KOPT-K1 (cell line): ENCODE results near the gene RBMS1.

ENCODE experiments used
- H3K27ac ChIP-seq: fragments of 200-600 bp; sonication (generic); 2 replicates; pipeline ENCODE4 v1.5.1; 2016; ENCODE audit warnings: antibody characterized with exemption, mild to moderate bottlenecking, low read depth, low read length; ENCODE audit not compliant: poor library complexity, severe bottlenecking
- H3K36me3 ChIP-seq: fragments of 200-600 bp; sonication (generic); 2 replicates; pipeline ENCODE4 v1.5.1; 2017; ENCODE audit warnings: antibody characterized with exemption, mild to moderate bottlenecking, low read length, moderate library complexity; ENCODE audit not compliant: insufficient read depth
- H3K9me3 ChIP-seq: fragments of 200-600 bp; sonication (generic); 2 replicates; pipeline ENCODE4 v1.5.1; 2017; ENCODE audit warnings: antibody characterized with exemption, low read length, mild to moderate bottlenecking; ENCODE audit not compliant: insufficient read depth, poor library complexity, severe bottlenecking

Gene RBMS1

DNA sequence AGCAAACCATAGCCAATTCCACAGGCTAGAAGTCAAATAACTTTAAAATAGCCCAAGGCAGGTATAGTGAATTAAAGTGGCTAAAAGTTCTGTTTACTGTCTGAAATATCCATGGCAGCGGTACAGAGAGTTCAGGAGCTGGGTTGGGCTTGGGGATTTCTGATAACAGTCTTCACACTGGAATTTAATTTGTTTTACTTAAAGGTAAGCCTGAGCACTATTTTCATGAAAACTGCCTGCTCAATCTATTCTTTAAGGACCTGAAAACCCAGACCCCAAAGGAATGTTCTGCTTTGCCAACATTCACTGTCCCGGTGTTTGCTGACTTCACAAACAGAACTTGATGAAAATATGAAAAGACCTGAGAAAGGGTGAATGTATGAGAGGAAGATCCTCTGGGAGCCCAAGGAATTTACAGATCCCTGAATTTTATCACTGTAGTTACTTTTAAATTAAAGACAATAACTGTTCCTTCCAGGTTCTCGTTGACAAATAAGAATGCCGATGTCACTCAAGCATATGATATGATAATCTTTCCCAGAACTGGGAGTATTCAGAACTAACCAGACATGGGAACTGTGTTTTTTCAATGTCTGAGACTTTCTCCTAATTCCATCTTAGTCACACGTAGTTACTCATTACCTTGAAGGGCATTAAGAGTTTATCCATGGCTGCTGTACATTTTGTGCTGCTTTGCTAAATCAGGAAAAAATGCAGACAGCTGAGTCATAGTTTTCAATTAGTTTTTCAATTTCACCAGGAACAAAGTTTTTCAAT, 265.3 kb downstream of the RBMS1 start:
- Histone ChIP-seq H3K27ac (no peak overlapping the region), H3K36me3 (no peaks in the 10 kb centered on the region), H3K9me3 (no peaks in the 10 kb centered on the region)

DNA sequence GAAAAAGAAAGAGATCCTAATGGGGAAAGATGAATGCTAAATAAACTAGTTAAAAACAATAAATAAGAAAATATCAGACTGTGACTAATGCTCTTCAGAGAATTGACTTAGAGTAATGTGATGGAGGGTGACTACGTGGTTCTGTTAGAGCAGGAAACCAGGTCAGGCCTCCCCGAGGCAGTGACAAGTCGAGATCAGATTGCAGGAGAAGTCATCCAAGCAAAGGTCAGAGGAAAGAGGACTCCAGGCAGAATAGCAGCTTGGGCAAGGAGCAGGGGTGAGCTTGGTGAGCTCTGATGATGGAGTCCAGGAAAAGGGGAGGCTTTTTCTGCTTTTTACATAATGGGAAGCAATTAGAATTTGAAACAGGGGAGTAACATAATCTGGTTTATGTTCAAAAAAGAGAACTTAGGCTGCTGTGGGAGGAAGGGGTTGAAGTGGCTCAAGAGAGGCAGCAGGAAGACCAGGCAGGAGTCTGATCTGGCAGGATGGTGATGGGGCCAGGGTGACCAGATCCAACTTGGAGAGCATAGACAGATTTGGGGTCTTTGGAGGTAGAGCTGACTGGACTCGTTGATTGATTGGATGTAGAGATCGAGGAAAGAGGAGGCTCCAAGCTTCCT, 266.2 kb downstream of the RBMS1 start:
- H3K27ac ChIP-seq, result no peak overlapping the region

DNA sequence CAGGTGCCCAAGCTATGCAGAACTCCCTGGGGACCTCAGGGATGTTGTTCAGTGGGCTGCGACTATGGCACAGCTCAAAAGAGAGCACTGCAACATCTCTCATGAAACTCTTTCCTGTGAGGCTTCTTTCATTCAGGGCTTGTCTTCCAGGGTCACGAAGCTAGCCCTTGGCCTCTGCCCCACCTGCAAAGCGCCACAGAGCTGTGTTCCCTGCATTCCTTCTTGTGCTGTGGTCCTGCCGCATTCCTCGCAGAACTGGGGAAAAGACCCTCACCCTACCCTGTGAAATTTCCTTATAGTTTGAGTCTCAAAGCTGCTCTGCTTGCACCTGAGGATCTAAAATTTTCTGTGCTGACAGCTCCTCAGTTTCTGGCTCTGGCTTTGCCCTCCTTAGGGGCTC, 267.2 kb downstream of the RBMS1 start:
- no peak overlapping the region for H3K27ac ChIP-seq

More for the DNA sequence above, 266.2 kb downstream of the RBMS1 start:
- H3K36me3 ChIP-seq, result no peaks in the 10 kb centered on the region
- H3K9me3 ChIP-seq, result no peaks in the 10 kb centered on the region

DNA sequence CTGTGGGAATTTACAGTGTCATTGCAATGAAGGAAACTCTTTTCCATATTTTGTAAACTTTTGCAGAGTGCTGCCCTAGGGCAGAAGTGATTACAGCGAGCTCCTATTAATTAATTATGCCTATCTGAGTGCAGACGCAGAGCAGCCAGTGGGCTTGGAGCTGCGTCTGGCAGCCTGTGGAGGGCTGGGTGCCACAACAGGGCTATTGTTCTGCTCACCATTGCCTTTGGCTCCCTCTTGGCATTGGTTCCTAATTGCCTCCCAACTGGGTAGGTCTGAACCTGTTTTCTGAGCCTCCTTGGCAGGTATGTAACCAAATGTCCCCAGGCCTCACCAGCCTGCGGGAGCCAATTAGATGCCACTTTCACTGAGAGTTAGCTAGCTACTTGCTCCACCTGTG, 267.9 kb downstream of the RBMS1 start:
- H3K36me3 ChIP-seq, result no peaks in the 10 kb centered on the region
- H3K27ac ChIP-seq, result no peak overlapping the region
- no peaks in the 10 kb centered on the region for H3K9me3 ChIP-seq

More for the DNA sequence above, 267.2 kb downstream of the RBMS1 start:
- Histone ChIP-seq H3K9me3 (no peaks in the 10 kb centered on the region), H3K36me3 (no peaks in the 10 kb centered on the region)

DNA sequence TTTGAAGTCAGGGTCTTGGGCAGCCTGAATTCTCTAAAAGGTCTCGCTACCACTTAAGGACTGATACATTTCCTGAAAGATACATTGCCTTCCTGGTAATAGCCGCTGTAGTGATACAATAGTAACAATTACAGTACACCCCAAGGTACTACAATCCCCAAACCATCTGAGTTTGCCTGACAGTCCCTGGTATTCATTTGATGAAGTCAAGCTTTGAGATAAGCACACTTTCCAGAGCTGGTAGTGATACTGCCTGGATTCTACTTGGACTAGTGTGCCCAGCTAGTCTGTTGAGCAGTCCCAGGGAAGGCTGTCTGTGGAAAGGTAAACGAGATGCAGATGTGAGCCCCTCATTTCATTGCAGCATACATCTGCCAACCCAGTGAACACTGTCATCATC, 269.1 kb downstream of the RBMS1 start:
- no peaks in the 10 kb centered on the region for H3K9me3 ChIP-seq
- no peak overlapping the region for H3K27ac ChIP-seq
- H3K36me3 ChIP-seq, result no peaks in the 10 kb centered on the region

DNA sequence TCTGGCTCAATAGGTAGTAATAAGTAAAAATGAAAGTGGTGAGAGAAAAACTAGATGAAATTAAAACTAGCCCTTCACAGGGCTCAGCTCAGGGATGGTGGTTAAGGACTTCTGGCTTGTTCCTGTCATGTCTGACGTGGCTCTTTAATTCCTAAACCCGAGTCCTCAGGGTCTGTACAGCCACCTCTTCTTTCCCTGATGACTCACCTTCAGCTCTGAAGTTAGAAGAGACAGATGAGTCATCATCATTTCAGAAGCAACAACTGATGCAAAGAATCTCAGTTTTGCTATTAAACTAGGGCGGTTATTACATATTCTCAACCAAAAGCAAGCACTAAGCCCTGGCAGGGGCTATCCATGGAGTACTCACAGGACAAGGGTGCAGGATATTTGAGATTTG, 269.5 kb downstream of the RBMS1 start:
- no peaks in the 10 kb centered on the region for H3K9me3 ChIP-seq
- H3K27ac ChIP-seq, result no peak overlapping the region
- no peaks in the 10 kb centered on the region for H3K36me3 ChIP-seq

DNA sequence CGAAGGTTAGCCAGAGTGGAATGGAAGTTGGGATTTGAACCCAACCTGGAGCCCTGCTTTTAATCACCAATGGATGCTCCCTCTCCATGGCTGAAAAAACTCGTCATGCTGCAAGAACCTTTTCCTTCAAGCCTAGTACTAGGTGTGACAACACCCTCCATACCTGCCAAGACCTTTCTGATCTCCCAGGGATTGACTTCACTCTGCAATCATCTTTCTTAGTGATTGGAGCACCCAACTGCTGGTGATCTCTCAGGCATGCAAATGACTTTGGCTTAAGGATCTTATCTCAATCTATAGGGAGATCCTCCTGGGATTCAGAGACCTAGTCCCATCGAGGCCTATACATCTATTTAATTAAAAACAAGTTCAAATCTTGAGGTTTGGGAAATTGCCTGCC, 270.0 kb downstream of the RBMS1 start:
- Histone ChIP-seq H3K27ac (no peak overlapping the region), H3K9me3 (no peaks in the 10 kb centered on the region), H3K36me3 (no peaks in the 10 kb centered on the region)

DNA sequence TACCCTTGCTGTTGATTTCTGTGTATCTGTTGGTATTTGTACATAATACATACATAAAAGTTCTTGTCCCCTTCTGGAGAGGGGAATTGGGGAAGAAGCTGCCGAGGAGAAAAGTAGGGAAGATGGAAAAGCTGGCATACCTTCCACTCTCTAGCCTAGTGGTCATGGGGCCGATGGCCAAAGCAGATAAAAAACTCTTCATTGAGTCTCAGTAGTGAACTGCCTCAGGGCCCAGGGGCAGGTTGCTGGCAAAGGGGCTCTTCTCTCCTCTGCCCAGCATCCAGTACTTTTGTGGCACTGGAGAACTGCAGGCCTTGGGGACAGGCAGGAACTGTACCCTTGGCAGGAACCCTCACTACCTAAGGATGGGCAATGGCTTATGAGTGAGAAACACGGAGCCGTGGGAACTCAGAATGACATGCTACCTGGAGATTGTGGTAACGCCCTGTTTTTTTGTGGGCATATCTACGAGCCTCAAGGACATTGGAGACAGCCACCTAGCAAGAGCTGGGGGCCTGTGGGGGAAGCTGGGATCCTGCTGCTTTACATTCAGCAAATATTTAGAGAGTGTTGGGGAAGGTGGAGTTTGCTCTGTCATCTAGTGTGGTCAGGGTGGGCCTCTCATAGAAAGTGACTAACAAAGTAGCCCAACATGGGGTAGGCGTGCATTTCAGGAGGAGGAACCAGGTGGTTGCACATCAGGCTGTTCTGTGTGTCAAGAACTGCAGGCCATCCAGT, 270.9 kb downstream of the RBMS1 start:
- Histone ChIP-seq H3K36me3 (no peaks in the 10 kb centered on the region), H3K9me3 (no peaks in the 10 kb centered on the region), H3K27ac (no peak overlapping the region)
